Measurements from ENCODE around the gene SEZ6L. TPM values are rescaled to one million over a fixed set of nuclear protein-coding genes. Genes with fewer than 3 reads are reported as not detected.

Gene SEZ6L
- polyA plus RNA-seq, 12 donors: 0.35 to 3.6 (median 0.59) TPM; not detected in 2

- no peak for DNase-seq
Observed at GRCh38 chr22:26333088-26333800, 164.0 kb downstream of the SEZ6L start.

- DNase-seq: no peak
Observed at GRCh38 chr22:26334232-26334631, 165.0 kb downstream of the SEZ6L start.

- no peak for DNase-seq
Observed at GRCh38 chr22:26336773-26337172, 167.5 kb downstream of the SEZ6L start.

DNA sequence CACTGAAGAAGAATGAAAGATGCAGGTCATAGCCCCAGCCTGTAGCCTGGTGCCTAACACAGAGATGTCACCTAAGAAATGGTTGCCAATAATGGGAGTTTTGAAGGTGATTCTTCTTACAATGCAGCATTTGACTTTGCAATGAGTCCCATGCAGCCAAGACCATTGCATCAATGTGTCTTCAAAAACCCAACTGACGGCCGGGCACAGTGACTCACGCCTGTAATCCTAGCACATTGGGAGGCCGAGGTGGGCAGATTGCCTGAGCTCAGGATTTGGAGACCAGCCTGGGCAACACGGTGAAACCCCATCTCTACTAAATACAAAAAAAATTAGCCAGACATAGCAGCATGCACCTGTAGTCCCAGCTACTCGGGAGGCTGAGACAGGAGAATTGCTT is 170.5 kb downstream of the SEZ6L start:
- no peak for DNase-seq

DNA sequence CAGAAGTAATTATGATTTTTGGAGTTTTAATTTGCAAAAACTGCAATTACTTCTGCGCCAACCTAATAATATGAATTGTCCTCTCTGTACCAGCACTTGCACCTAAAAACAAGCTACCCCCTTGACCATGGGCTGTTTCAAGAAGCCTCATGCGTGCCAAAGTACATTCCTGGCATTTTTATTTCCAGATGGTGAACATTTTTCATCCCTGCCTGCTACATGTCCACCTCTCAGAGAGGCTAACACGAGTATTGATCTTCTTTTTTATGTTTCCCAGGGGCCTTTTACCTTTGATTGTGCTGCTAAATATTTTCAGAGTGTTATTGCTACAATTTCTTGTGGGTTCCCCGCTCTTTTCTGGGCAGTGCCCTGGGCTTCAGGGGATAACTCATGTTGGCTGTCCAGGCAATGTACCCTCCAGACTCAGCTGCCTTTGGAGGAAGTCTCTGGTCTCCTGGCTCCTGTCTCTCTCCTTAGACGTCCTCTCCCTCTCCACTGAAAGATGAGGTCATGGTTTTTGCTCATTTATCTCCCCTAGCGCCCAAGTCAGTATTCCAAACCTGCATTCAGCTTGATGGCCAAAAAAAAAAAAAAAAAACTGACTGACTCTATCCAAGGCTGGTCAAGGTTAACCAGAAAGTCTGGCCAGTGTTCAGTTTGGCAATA is 173.6 kb downstream of the SEZ6L start:
- DNase-seq: no peak

DNA sequence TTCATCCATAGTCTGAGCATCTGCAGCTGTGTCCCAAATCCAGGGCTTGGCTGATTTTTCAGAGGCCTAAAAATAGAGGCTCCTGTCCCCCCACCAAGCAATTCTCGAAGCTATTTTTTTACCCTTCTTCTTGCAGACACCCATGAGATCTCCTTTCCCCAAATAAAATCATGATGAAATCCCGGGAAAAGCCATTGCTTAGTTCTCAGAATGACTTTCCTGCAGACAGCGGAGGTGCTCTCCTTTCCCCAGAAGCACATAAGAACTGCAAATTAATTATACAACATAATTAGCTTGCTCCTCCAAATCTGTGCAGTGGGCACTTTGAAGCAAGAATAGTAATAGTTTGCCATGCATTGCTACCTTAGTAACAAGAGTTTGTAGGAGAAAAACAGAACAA is 176.2 kb downstream of the SEZ6L start:
- DNase-seq: no peak

DNA sequence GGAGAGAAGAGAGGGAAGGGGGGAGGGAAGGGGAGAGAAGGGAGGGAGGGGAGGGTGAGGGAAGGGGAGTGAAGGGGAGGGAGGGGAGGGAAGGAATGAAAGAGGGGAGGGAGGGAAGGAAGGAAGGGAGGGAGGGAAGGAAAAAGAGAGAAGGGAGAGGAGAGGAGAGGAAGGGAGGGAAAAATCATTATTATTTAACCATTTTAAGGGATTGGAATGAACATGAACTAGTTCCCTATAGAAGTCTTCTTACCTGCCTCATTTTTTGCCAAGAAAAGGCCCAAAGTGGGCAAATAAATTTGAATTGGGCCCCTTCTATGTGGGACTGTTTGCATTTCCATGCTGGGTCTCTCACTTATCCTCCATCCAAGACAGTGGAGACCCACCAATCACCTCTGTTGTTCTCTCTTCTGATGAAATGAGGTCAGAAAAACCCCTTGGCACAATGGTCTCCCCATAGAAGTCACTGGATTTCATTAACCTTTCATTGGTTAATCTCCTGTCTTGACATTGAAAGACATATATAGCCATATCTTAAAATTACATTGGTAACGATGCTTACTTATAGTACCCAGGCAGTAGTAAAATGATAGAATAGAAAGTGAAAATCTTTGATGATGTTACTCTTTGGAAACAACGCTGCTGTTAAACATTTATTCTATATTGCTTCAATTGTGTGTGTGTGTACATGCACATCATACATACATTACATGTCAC is 179.7 kb downstream of the SEZ6L start:
- no peak for DNase-seq

DNA sequence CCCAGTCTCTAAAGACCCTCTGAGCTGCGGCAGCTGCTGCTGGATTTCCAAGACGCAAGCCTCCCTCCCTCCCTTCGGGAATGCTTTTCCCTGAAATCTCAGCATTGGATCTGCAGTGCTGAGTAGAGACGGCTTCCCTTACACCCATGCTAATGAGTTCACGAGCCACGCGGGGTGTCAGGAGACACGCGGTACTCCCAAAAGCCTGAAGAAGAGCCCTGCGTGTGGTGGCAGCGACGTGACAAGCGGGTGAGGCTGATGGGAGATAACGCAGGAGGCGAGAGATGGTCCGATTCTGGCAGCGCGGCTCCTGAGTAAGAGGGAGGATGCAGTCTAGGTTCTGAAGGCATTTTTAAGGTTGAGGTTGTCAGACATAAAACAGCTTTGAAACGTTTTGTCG is 185.4 kb downstream of the SEZ6L start:
- no peak for DNase-seq

DNA sequence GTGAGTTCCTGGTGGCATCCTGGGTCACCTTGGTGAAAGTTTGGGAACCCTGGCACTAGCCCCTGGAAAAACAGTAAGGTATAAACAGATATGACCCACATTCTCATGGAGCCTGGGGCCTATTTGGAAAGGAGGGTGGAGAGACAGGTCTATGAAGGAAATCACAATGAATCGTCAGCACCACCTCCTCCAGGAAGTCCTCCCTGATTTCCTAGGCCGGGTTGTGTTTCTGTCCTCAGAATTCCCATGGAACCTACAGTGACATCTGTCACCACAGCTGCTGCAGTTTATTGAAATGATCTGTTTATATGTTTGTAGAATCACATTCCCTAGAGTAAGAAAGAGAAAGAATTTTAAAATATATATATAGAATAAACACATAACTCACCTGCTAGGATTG is 188.0 kb downstream of the SEZ6L start:
- DNase-seq: no peak

- no peak for DNase-seq
Observed at GRCh38 chr22:26357813-26358212, 188.6 kb downstream of the SEZ6L start.

DNA sequence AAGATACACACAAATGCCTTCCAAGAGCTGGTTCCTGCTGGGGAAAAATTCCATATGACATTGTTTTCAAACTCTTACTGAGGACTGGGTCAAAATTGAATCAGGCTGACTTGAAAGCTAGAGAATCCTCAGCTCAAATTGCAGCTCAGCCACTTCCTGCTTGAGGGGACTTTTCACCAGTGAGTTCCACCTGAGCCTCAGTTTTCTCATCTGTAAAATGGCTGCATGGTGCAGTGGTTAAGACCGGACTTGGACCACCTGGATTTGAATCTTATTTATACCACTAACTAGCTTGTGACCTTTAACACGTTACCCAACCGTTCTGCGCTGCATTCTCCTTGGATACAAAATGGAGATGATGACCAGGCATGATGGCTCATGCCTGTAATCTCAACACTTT is 189.9 kb downstream of the SEZ6L start:
- DNase-seq: no peak

DNA sequence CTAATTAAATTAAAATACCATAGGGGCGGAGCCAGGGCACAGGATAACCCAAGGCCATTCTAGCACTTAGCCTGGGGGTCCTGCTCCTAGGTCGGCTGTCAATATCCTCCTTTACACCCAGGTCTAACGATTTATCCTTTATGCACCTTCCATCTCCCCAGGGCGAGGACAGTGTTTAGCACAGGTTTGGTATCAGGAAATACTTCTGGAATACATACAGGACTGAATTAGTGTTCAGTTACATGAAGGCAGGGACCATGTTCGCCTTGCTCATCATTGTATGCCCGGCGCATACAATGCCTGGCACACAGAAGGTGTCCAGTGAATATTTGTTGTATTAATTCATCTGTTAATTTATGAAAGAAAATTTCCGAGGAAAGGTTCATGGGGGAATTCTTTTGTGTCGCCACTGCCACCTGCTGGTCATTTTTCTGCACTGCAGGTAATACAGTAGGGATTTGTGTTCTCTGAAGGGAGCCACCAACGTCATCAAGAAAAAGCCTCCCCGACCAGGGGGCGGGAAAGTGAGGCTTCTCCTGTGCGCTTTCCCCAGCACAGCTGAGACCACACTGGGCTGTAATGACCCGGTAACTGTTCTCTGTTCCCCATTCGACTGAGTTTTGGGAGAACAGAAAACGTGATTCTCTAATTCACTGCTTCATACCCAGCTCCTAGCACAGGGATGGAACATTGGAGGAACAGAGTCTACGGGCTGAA is 191.1 kb downstream of the SEZ6L start:
- DNase-seq: peak; percentile 64

- no peak for DNase-seq
Observed at GRCh38 chr22:26362471-26362870, 193.2 kb downstream of the SEZ6L start.

GRCh38 chr22:26364066-26365015 is 195.1 kb downstream of the SEZ6L start:
- peak; percentile 64 for DNase-seq

DNA sequence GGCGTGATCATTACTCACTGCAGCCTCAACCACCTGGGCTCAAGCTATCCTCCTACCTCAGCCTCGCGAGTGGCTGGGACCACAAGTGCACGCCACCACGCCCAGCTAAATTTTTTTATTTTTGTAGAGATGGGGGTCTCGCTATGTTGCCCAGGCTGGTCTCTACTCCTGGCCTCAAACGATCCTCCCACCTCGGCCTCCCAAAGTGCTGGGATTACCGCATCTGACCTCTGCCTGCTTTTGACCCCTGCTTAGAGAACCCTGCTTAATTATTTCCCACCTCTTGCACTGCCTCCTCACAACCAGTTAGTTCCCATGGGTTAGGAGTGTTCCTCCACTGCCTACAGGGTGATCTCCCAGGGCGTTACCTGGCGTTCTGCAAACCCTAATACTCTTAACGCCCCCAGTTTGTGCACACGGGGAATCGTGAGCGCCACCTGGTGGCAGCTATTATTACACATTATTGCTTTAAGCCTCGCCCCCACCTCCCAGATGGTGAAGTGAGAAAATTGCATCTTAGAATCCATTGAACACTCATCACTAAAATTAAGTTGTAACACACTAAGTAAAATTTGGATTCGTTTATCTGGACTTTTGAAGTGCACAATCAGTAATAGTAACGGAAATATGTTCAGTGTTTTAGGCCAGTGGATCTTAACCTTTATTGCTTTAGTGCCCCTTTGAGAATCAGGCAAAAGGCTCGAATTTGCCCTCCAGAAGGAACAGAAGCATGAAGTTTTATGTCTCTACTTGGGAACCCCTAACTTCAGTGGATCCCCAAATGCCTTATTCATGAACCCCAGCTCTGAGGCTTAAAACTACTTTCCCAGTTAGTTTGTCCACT is 198.4 kb downstream of the SEZ6L start:
- DNase-seq: peak; percentile 32

DNA sequence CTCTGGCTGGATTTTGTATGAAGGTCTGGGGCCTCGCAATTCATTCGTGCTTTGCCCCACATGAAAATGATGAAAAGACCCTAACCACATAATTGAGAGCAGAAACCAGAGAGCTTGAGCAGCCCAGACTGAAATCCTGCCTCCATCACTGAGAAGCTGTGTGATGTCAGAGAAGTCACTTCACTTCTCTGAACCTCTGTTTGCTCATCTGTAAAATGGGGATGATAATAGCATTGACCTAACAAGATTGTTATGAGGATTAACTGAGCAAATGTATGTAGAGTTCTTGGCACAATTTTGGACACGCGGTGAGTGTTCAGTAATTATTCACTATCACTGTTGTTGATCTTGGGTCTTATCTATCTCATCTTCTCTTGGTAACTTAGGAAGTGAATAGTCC is 203.6 kb downstream of the SEZ6L start:
- DNase-seq: no peak

GRCh38 chr22:26374391-26375026 is 205.2 kb downstream of the SEZ6L start:
- no peak for DNase-seq

DNA sequence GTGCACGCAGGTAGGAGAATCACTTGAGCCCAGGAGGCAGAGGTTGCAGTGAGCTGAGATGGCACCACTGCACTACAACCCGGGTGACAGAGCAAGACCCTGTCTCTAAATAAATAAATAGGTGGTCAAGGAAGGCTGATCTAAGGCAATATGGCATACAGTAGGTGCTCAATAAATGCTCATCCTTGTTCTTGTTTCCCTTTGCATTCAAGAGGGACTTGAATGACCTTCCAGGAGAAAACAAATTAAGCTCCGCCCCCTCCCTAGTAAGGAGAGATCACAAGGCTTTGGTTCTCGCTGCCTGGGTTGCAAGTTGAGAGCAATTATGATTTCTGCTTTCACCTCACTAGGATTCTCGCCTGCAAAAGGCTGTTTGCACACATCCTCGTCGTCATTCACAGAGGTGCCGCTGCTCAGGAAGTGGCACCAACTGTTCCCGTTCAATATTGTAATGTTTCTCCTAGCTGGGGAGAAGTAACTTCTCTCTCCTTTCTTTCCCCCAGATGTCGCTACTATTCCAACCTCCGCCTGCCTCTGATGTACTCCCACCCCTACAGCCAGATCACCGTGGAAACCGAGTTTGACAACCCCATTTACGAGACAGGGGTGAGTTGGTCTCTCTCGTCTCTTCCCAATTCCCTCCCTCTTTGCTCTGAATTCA is 208.0 kb downstream of the SEZ6L start:
- DNase-seq: no peak
